Osteocyte (in vitro differentiated cells): ENCODE data around the gene SMOC2. TPM values are rescaled to one million over a fixed set of nuclear protein-coding genes. Genes with fewer than 3 reads are reported as not detected.

ENCODE experiments used
- DNase-seq: peaks from one replicate; pipeline ENCODE4 v3.0.0; 2021; ENCODE audit warnings: mixed read lengths; ENCODE audit not compliant: unreplicated experiment; ENCODE audit errors: extremely low spot score
- H3K27ac Mint-ChIP-seq: one replicate; pipeline ENCODE4 v1.8.0; 2021; ENCODE audit warnings: mild to moderate bottlenecking, mixed read lengths; ENCODE audit not compliant: unreplicated experiment
- H3K27me3 Mint-ChIP-seq: one replicate; pipeline ENCODE4 v1.8.0; 2021; ENCODE audit warnings: mixed read lengths; ENCODE audit not compliant: unreplicated experiment
- H3K36me3 Mint-ChIP-seq: one replicate; pipeline ENCODE4 v1.8.0; 2021; ENCODE audit warnings: mixed read lengths; ENCODE audit not compliant: unreplicated experiment
- H3K4me1 Mint-ChIP-seq: one replicate; pipeline ENCODE4 v1.8.0; 2021; ENCODE audit warnings: mixed read lengths; ENCODE audit not compliant: unreplicated experiment
- H3K4me3 Mint-ChIP-seq: one replicate; pipeline ENCODE4 v1.8.0; 2021; ENCODE audit warnings: mild to moderate bottlenecking, moderate library complexity, mixed read lengths; ENCODE audit not compliant: unreplicated experiment
- H3K9me3 Mint-ChIP-seq: one replicate; pipeline ENCODE4 v1.8.0; 2021; ENCODE audit warnings: mixed read lengths; ENCODE audit not compliant: unreplicated experiment
- CTCF ChIP-seq: fragments of 200-600 bp; sonication (generic); IDR thresholded peaks from 2 replicates; pipeline ENCODE4 v1.5.0; 2021; ENCODE audit warnings: antibody characterized with exemption, mild to moderate bottlenecking, moderate library complexity
- total RNA-seq: library from RNA; stranded (reverse); gene quantifications from 2 replicates; pipeline ENCODE4 v1.2.1, GENCODE V29; 2021

Gene SMOC2
- total RNA-seq, 1 donor from 2014 or later, result 11.6 TPM

GRCh38 chr6:168397012-168397411, 44.0 kb upstream of the SMOC2 start:
- TF ChIP-seq CTCF, result no peak
- DNase-seq, result no peak
- peaks cover 25% of the 10 kb centered on the region for H3K27me3 Mint-ChIP-seq
- H3K36me3 Mint-ChIP-seq, result no peaks in the 10 kb centered on the region
- no peaks in the 10 kb centered on the region for H3K4me1 Mint-ChIP-seq
- H3K4me3 Mint-ChIP-seq, result no peak overlapping the region
- no peaks in the 10 kb centered on the region for H3K9me3 Mint-ChIP-seq
- H3K27ac Mint-ChIP-seq, result no peak overlapping the region

GRCh38 chr6:168400037-168400436, 40.9 kb upstream of the SMOC2 start:
- no peak for TF ChIP-seq CTCF
- Mint-ChIP-seq H3K36me3 (no peaks in the 10 kb centered on the region), H3K9me3 (no peaks in the 10 kb centered on the region), H3K27ac (no peak overlapping the region), H3K4me3 (no peak overlapping the region), H3K27me3 (peaks cover 26% of the 10 kb centered on the region), H3K4me1 (no peaks in the 10 kb centered on the region)
- DNase-seq, result no peak

GRCh38 chr6:168403370-168404005, 37.5 kb upstream of the SMOC2 start:
- no peak for DNase-seq
- Mint-ChIP-seq H3K9me3 (no peaks in the 10 kb centered on the region), H3K27ac (no peak overlapping the region), H3K36me3 (no peaks in the 10 kb centered on the region), H3K4me3 (no peak overlapping the region), H3K4me1 (no peaks in the 10 kb centered on the region), H3K27me3 (peaks cover 23% of the 10 kb centered on the region)
- TF ChIP-seq CTCF, result no peak

GRCh38 chr6:168404560-168404959, 36.4 kb upstream of the SMOC2 start:
- H3K4me1 Mint-ChIP-seq, result no peaks in the 10 kb centered on the region
- no peaks in the 10 kb centered on the region for H3K9me3 Mint-ChIP-seq
- no peak for TF ChIP-seq CTCF
- H3K27me3 Mint-ChIP-seq, result peaks cover 17% of the 10 kb centered on the region
- no peak overlapping the region for H3K4me3 Mint-ChIP-seq
- no peak overlapping the region for H3K27ac Mint-ChIP-seq
- no peaks in the 10 kb centered on the region for H3K36me3 Mint-ChIP-seq
- DNase-seq, result no peak

GRCh38 chr6:168407842-168408241, 33.1 kb upstream of the SMOC2 start:
- Mint-ChIP-seq H3K4me3 (no peak overlapping the region), H3K27me3 (peaks cover 5% of the 10 kb centered on the region), H3K36me3 (no peaks in the 10 kb centered on the region), H3K4me1 (no peaks in the 10 kb centered on the region), H3K27ac (no peak overlapping the region), H3K9me3 (no peaks in the 10 kb centered on the region)
- peak; percentile 74 for DNase-seq
- no peak for TF ChIP-seq CTCF
